ENCODE results near the gene DRC7. TPM values are rescaled to one million over a fixed set of nuclear protein-coding genes. Genes with fewer than 3 reads are reported as not detected.
"Not testable (repeated sequence)": the region's sequence is repeated elsewhere in the genome, so short reads cannot be mapped to it uniquely, and the experiment has no call there.

DRC7 gene
- polyA plus RNA-seq, 3 donors from 2014 or later = not detected

- Mint-ChIP-seq H3K27ac (peak overlapping the region; percentile 83 to 96 (median 94)), H3K4me3 (peak overlapping the region; percentile 91 to 98 (median 95)), H3K4me1 (peaks cover 35 to 42% of the 10 kb centered on the region in 2 donors), H3K27me3 (ENCODE audit: low read depth in 3 of 3) (peaks cover 8 to 10% (median 9%) of the 10 kb centered on the region in 3 donors), H3K36me3 (peaks cover 0 to 3% (median 0%) of the 10 kb centered on the region in 3 donors), H3K9me3 (no peaks in the 10 kb centered on the region)
- peak; percentile 45 to 48 (median 48) for DNase-seq
Observed at GRCh38 chr16:57736419-57737351, 42.1 kb downstream of the DRC7 start.

- H3K9me3 Mint-ChIP-seq = no peaks in the 10 kb centered on the region
- peaks cover 8 to 10% (median 9%) of the 10 kb centered on the region in 3 donors for H3K27me3 Mint-ChIP-seq (ENCODE audit: low read depth in 3 of 3)
- DNase-seq = no peak
- peaks cover 31 to 35% of the 10 kb centered on the region in 2 donors for H3K4me1 Mint-ChIP-seq
- no peak overlapping the region for H3K4me3 Mint-ChIP-seq
- no peak overlapping the region for H3K27ac Mint-ChIP-seq
- H3K36me3 Mint-ChIP-seq = peaks cover 0 to 4% (median 3%) of the 10 kb centered on the region in 3 donors
Observed at GRCh38 chr16:57738844-57739243, 44.2 kb downstream of the DRC7 start.

- H3K27ac Mint-ChIP-seq = no peak overlapping the region
- peaks cover 25 to 29% of the 10 kb centered on the region in 2 donors for H3K4me1 Mint-ChIP-seq
- no peak for DNase-seq
- no peak overlapping the region for H3K4me3 Mint-ChIP-seq
- H3K9me3 Mint-ChIP-seq = no peaks in the 10 kb centered on the region
- H3K27me3 Mint-ChIP-seq (ENCODE audit: low read depth in 3 of 3) = peaks cover 8 to 9% (median 9%) of the 10 kb centered on the region in 3 donors
- peaks cover 0 to 4% (median 3%) of the 10 kb centered on the region in 3 donors for H3K36me3 Mint-ChIP-seq
Observed at GRCh38 chr16:57739756-57740422, 45.3 kb downstream of the DRC7 start.

GRCh38 chr16:57740423-57741071, 45.9 kb downstream of the DRC7 start:
- Mint-ChIP-seq H3K27me3 (ENCODE audit: low read depth in 3 of 3) (peaks cover 2 to 3% (median 2%) of the 10 kb centered on the region in 3 donors), H3K4me1 (peaks cover 21 to 22% of the 10 kb centered on the region in 2 donors), H3K9me3 (no peaks in the 10 kb centered on the region), H3K27ac (no peak overlapping the region), H3K4me3 (no peak overlapping the region), H3K36me3 (peaks cover 0 to 5% (median 3%) of the 10 kb centered on the region in 3 donors)
- DNase-seq = no peak

- DNase-seq = no peak
- no peaks in the 10 kb centered on the region for H3K9me3 Mint-ChIP-seq
- no peaks in the 10 kb centered on the region for H3K27me3 Mint-ChIP-seq (ENCODE audit: low read depth in 3 of 3)
- H3K4me3 Mint-ChIP-seq = no peak overlapping the region
- H3K27ac Mint-ChIP-seq = no peak overlapping the region
- peaks cover 0 to 9% (median 3%) of the 10 kb centered on the region in 3 donors for H3K36me3 Mint-ChIP-seq
- peaks cover 11 to 17% of the 10 kb centered on the region in 2 donors for H3K4me1 Mint-ChIP-seq
Observed at GRCh38 chr16:57741660-57742191, 47.1 kb downstream of the DRC7 start.

GRCh38 chr16:57742543-57742942, 47.9 kb downstream of the DRC7 start:
- no peak for DNase-seq
- H3K4me1 Mint-ChIP-seq = peaks cover 3 to 9% of the 10 kb centered on the region in 2 donors

GRCh38 chr16:57743458-57743857, 48.9 kb downstream of the DRC7 start:
- Mint-ChIP-seq H3K27me3 (ENCODE audit: low read depth in 3 of 3) (no peaks in the 10 kb centered on the region), H3K4me3 (no peak overlapping the region), H3K9me3 (no peaks in the 10 kb centered on the region), H3K4me1 (peaks cover 0 to 7% of the 10 kb centered on the region in 2 donors), H3K27ac (no peak overlapping the region), H3K36me3 (peaks cover 0 to 9% (median 3%) of the 10 kb centered on the region in 3 donors)
- DNase-seq = no peak

More at GRCh38 chr16:57742543-57742942, 47.9 kb downstream of the DRC7 start:
- Mint-ChIP-seq H3K27ac (no peak overlapping the region), H3K9me3 (no peaks in the 10 kb centered on the region), H3K27me3 (ENCODE audit: low read depth in 3 of 3) (no peaks in the 10 kb centered on the region), H3K4me3 (no peak overlapping the region), H3K36me3 (peaks cover 0 to 9% (median 3%) of the 10 kb centered on the region in 3 donors)

- no peak overlapping the region for H3K27ac Mint-ChIP-seq
- peaks cover 0 to 7% of the 10 kb centered on the region in 2 donors for H3K4me1 Mint-ChIP-seq
- H3K4me3 Mint-ChIP-seq = no peak overlapping the region
- no peak for DNase-seq
- H3K9me3 Mint-ChIP-seq = no peaks in the 10 kb centered on the region
- no peaks in the 10 kb centered on the region for H3K27me3 Mint-ChIP-seq (ENCODE audit: low read depth in 3 of 3)
- peaks cover 0 to 10% (median 3%) of the 10 kb centered on the region in 3 donors for H3K36me3 Mint-ChIP-seq
Observed at GRCh38 chr16:57743886-57744641, 49.5 kb downstream of the DRC7 start.

- Mint-ChIP-seq H3K27ac (no peak overlapping the region), H3K27me3 (ENCODE audit: low read depth in 3 of 3) (no peaks in the 10 kb centered on the region), H3K4me1 (peaks cover under 1 to 10% of the 10 kb centered on the region in 2 donors), H3K4me3 (no peak overlapping the region), H3K9me3 (no peaks in the 10 kb centered on the region), H3K36me3 (peaks cover 0 to 15% (median 3%) of the 10 kb centered on the region in 3 donors)
- no peak for DNase-seq
Observed at GRCh38 chr16:57744642-57744903, 50.0 kb downstream of the DRC7 start.

GRCh38 chr16:57745768-57746167, 51.2 kb downstream of the DRC7 start:
- Mint-ChIP-seq H3K27me3 (ENCODE audit: low read depth in 3 of 3) (no peaks in the 10 kb centered on the region), H3K4me3 (no peak overlapping the region), H3K4me1 (peaks cover 13 to 22% of the 10 kb centered on the region in 2 donors), H3K9me3 (no peaks in the 10 kb centered on the region), H3K27ac (peak overlapping the region in 2 of 6 donors; percentile 2 to 37), H3K36me3 (peaks cover 0 to 18% (median 3%) of the 10 kb centered on the region in 3 donors)
- no peak for DNase-seq

GRCh38 chr16:57746316-57746715, 51.7 kb downstream of the DRC7 start:
- H3K36me3 Mint-ChIP-seq = peaks cover 0 to 21% (median under 1%) of the 10 kb centered on the region in 3 donors
- not testable (repeated sequence) for H3K4me3 Mint-ChIP-seq, H3K9me3 Mint-ChIP-seq

GRCh38 chr16:57747091-57747490, 52.5 kb downstream of the DRC7 start:
- H3K27ac Mint-ChIP-seq = peak overlapping the region in 2 of 6 donors; percentile 49 to 56
- H3K4me3 Mint-ChIP-seq = no peak overlapping the region
- DNase-seq = no peak

More at GRCh38 chr16:57746316-57746715, 51.7 kb downstream of the DRC7 start:
- H3K27me3 Mint-ChIP-seq (ENCODE audit: low read depth in 3 of 3); DNase-seq: not testable (repeated sequence)
- Mint-ChIP-seq H3K4me1 (peaks cover 14 to 27% of the 10 kb centered on the region in 2 donors), H3K27ac (peak overlapping the region in 4 of 6 donors; percentile 2 to 75 (median 38))

GRCh38 chr16:57747496-57747895, 52.9 kb downstream of the DRC7 start:
- peaks cover 0 to 24% (median 4%) of the 10 kb centered on the region in 3 donors for H3K36me3 Mint-ChIP-seq
- no peak for DNase-seq
- H3K4me3 Mint-ChIP-seq = no peak overlapping the region
- peaks cover 14 to 28% of the 10 kb centered on the region in 2 donors for H3K4me1 Mint-ChIP-seq
- no peaks in the 10 kb centered on the region for H3K9me3 Mint-ChIP-seq
- peak overlapping the region in 3 of 6 donors; percentile 14 to 56 (median 49) for H3K27ac Mint-ChIP-seq
- no peaks in the 10 kb centered on the region for H3K27me3 Mint-ChIP-seq (ENCODE audit: low read depth in 3 of 3)

More at GRCh38 chr16:57747091-57747490, 52.5 kb downstream of the DRC7 start:
- peaks cover 14 to 28% of the 10 kb centered on the region in 2 donors for H3K4me1 Mint-ChIP-seq
- no peaks in the 10 kb centered on the region for H3K27me3 Mint-ChIP-seq (ENCODE audit: low read depth in 3 of 3)
- peaks cover 0 to 24% (median 3%) of the 10 kb centered on the region in 3 donors for H3K36me3 Mint-ChIP-seq
- no peaks in the 10 kb centered on the region for H3K9me3 Mint-ChIP-seq
